Transverse colon (tissue), 4 donors: ENCODE data around the gene IFRD1. TPM values are rescaled to one million over a fixed set of nuclear protein-coding genes. Genes with fewer than 3 reads are reported as not detected.

Source experiments
- DNase-seq: peaks from one replicate; pipeline ENCODE4 v3.0.0-alpha.2; 2019
- H3K27ac ChIP-seq, 4 donors: fragments of 200-600 bp; sonication (generic); 2 replicates each; pipeline ENCODE4 v1.5.1; 2016 to 2018; ENCODE audit warnings: inconsistent platforms in 4 of 4
- H3K27me3 ChIP-seq: fragments of 200-600 bp; sonication (generic); 2 replicates; pipeline ENCODE4 v1.5.1; 2017; ENCODE audit warnings: inconsistent platforms
- H3K36me3 ChIP-seq, 4 donors: fragments of 200-600 bp; sonication (generic); 2 replicates each; pipeline ENCODE4 v1.5.1; 2017 to 2019; ENCODE audit warnings: inconsistent platforms in 4 of 4
- H3K4me1 ChIP-seq, 4 donors: fragments of 200-600 bp; sonication (generic); 2 replicates each; pipeline ENCODE4 v1.5.1; 2017 to 2020; ENCODE audit warnings: inconsistent platforms in 4 of 4
- H3K4me3 ChIP-seq, 4 donors: fragments of 200-600 bp; sonication (generic); 1 replicate in 1 of 4; 2 replicates in 3 of 4; pipeline versions ENCODE4 v1.5.1 to v1.6.1; 2017 to 2019; ENCODE audit warnings: inconsistent platforms in 4 of 4
- H3K9me3 ChIP-seq, 2 donors: fragments of 200-600 bp; sonication (generic); 2 replicates each; pipeline ENCODE4 v1.5.1; 2017 to 2019; ENCODE audit warnings: inconsistent platforms in 2 of 2
- EP300 ChIP-seq: sonication (generic); formaldehyde crosslinking; IDR thresholded peaks from one replicate; pipeline ENCODE4 v1.6.1; 2017; ENCODE audit warnings: antibody characterized with exemption, low read depth
- POLR2A ChIP-seq: fragments of 450-650 bp; IDR thresholded peaks from one replicate; pipeline ENCODE4 v1.6.1; 2016; ENCODE audit warnings: antibody characterized with exemption, mild to moderate bottlenecking, moderate library complexity
- POLR2AphosphoS5 ChIP-seq, 3 donors: sonication (generic); formaldehyde crosslinking; IDR thresholded peaks; one replicate each; pipeline ENCODE4 v1.6.1; 2016; ENCODE audit warnings: antibody characterized with exemption in 3 of 3
- WGBS, 2 donors: methylation state at CpG; one replicate each; pipeline ENCODE4 v1.1.5; 2018; ENCODE audit warnings: low coverage in 1 of 2; 5-methylcytosine and 5-hydroxymethylcytosine counted together
- in situ Hi-C, 4 donors: fragments of 200-750 bp; cut with MboI; loops; one replicate each; pipeline versions ENCODE4 v1.15.0 to v1.15.1; 2017; ENCODE audit warnings: low sequenced_read_pairs in 3 of 4, low pct_ligation_motif_present in 1 of 4, low pct_unique_long_range_greater_than_20kb in 1 of 4
- intact Hi-C: fragments of 100-400 bp; cut with DNase I; formaldehyde crosslinking; loops from one replicate; pipeline ENCODE4 v1.15.1; 2023; ENCODE audit warnings: low total_unique reads
- total RNA-seq, 4 donors: library from RNA; depleted of rRNA; stranded (reverse); fragments of >200 nt; gene quantifications; one replicate each; pipeline ENCODE4 v1.1.0, GENCODE V29; 2016
- TF ChIP-seq, protein P1 (sequence below), 5 experiments: fragments of 200-600 bp in 3 of 5; fragments of 450-650 bp in 2 of 5; sonication (generic) in 3 of 5; IDR thresholded peaks; 1 replicate in 2 of 5; 2 replicates in 3 of 5; pipeline ENCODE4 v1.5.1; 2016 to 2017; ENCODE audit warnings: antibody characterized with exemption in 5 of 5, inconsistent platforms in 3 of 5, mild to moderate bottlenecking in 2 of 5, moderate library complexity in 1 of 5

Gene IFRD1
- total RNA-seq, 4 donors from 2014 or later: 23.3 to 92.7 (median 52.0) TPM

- no peaks in the 10 kb centered on the region for H3K36me3 ChIP-seq
- TF ChIP-seq EP300: no peak
- TF ChIP-seq POLR2A: no peak
- TF ChIP-seq, protein P1, sequence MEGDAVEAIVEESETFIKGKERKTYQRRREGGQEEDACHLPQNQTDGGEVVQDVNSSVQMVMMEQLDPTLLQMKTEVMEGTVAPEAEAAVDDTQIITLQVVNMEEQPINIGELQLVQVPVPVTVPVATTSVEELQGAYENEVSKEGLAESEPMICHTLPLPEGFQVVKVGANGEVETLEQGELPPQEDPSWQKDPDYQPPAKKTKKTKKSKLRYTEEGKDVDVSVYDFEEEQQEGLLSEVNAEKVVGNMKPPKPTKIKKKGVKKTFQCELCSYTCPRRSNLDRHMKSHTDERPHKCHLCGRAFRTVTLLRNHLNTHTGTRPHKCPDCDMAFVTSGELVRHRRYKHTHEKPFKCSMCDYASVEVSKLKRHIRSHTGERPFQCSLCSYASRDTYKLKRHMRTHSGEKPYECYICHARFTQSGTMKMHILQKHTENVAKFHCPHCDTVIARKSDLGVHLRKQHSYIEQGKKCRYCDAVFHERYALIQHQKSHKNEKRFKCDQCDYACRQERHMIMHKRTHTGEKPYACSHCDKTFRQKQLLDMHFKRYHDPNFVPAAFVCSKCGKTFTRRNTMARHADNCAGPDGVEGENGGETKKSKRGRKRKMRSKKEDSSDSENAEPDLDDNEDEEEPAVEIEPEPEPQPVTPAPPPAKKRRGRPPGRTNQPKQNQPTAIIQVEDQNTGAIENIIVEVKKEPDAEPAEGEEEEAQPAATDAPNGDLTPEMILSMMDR (IDR thresholded peaks at IDR 0.05): no peak
- TF ChIP-seq POLR2AphosphoS5 (IDR thresholded peaks at IDR 0.05): no peak
- 79 to 91% methylated on average over 3 to 4 of the region's 4 CpGs for WGBS, 2 donors
- DNase-seq: no peak
- no peak overlapping the region for H3K4me3 ChIP-seq
- H3K27me3 ChIP-seq: no peaks in the 10 kb centered on the region
- intact Hi-C loops: no loop called here
- peaks cover 0 to 15% (median 12%) of the 10 kb centered on the region in 4 donors for H3K4me1 ChIP-seq
- in situ Hi-C loops: loop anchor here in 3 of 4 donors (25.0 kb wide), 1 partner anchor 657 kb away; no protein-coding TSS in a partner anchor
- no peak overlapping the region for H3K27ac ChIP-seq
- no peaks in the 10 kb centered on the region for H3K9me3 ChIP-seq
These were observed 30.6 kb upstream of the IFRD1 start for GRCh38 chr7:112419543-112420130.

- TF ChIP-seq, protein P1 (IDR thresholded peaks at IDR 0.05): no peak
- TF ChIP-seq EP300 (no peak), POLR2A (no peak), POLR2AphosphoS5 (IDR thresholded peaks at IDR 0.05) (no peak)
- Histone ChIP-seq H3K27me3 (no peaks in the 10 kb centered on the region), H3K4me1 (peaks cover 0 to 15% (median 12%) of the 10 kb centered on the region in 4 donors), H3K36me3 (no peaks in the 10 kb centered on the region), H3K27ac (no peak overlapping the region), H3K9me3 (no peaks in the 10 kb centered on the region), H3K4me3 (no peak overlapping the region)
- no peak for DNase-seq
- in situ Hi-C loops: loop anchor here in 3 of 4 donors (25.0 kb wide), 1 partner anchor 658 kb away; no protein-coding TSS in a partner anchor
- intact Hi-C loops: no loop called here
- WGBS, 2 donors: 48 to 69% methylated on average over 3 to 9 of the region's 9 CpGs
These were observed 29.9 kb upstream of the IFRD1 start for GRCh38 chr7:112420236-112420861.

GRCh38 chr7:112421666-112422486 is 28.4 kb upstream of the IFRD1 start:
- intact Hi-C loops (no loop called here), in situ Hi-C loops (loop anchor here in 3 of 4 donors (25.0 kb wide), 1 partner anchor 660 kb away; no protein-coding TSS in a partner anchor)
- H3K36me3 ChIP-seq: no peaks in the 10 kb centered on the region
- H3K27me3 ChIP-seq: no peaks in the 10 kb centered on the region
- TF ChIP-seq POLR2AphosphoS5 (IDR thresholded peaks at IDR 0.05): no peak
- TF ChIP-seq POLR2A: no peak
- no peak for TF ChIP-seq EP300
- TF ChIP-seq, protein P1 (IDR thresholded peaks at IDR 0.05): no peak
- no peaks in the 10 kb centered on the region for H3K9me3 ChIP-seq
- no peak for DNase-seq
- no peak overlapping the region for H3K27ac ChIP-seq
- peaks cover 0 to 15% (median 12%) of the 10 kb centered on the region in 4 donors for H3K4me1 ChIP-seq
- no peak overlapping the region for H3K4me3 ChIP-seq
- 67 to 75% methylated on average over 7 to 9 of the region's 9 CpGs for WGBS, 2 donors
